HCT116 (cell line): ENCODE results near the gene MRPL21. TPM values are rescaled to one million over a fixed set of nuclear protein-coding genes. Genes with fewer than 3 reads are reported as not detected.
A peak's percentile ranks its signal among the peaks of the same experiment; 100 is the strongest.
"Not testable (repeated sequence)": the region's sequence is repeated elsewhere in the genome, so short reads cannot be mapped to it uniquely, and the experiment has no call there.

Experiments
- ATAC-seq: fragments of 200-7000 bp; cut with Tn5 transposase; 2 replicates; pipeline ENCODE4 v1.9.1; 2020; ENCODE audit warnings: mild to moderate bottlenecking, moderate library complexity
- BruUV-seq: library from RNA; stranded (reverse); fragments of 400-500 nt; replicated peaks from 2 replicates; lab custom pipeline; 2021; lab: Mats Ljungman, UMichigan
- CTCF ChIA-PET: fragments of 300-600 bp; sonication (Branson Sonifier 250); formaldehyde crosslinking; loops from one replicate; lab custom pipeline; 2021; ENCODE audit warnings: antibody characterized with exemption; lab: Charles Lee
- POLR2A ChIA-PET: fragments of 300-600, 350-600 bp; sonication (Branson Sonifier 250); formaldehyde crosslinking; loops from one replicate; lab custom pipeline; 2021; ENCODE audit warnings: antibody characterized with exemption; lab: Charles Lee
- RAD21 ChIA-PET, 2 experiments: fragments of 300-600 bp; sonication (Branson Sonifier 250); formaldehyde crosslinking; loops; one replicate each; lab custom pipeline; 2023; ENCODE audit warnings: low total read pairs in 2 of 2; ENCODE audit not compliant: uncharacterized antibody in 2 of 2, unreplicated experiment in 2 of 2, low non-redundant PET in 1 of 2; lab: Charles Lee
- DNase-seq: peaks from one replicate; pipeline ENCODE4 v3.0.0-alpha.2; 2010; ENCODE audit warnings: low read depth, low spot score
- H2AFZ ChIP-seq: fragments of 200-600 bp; shearing (Covaris generic), sonication (generic); 2 replicates; pipeline ENCODE4 v1.6.1; 2017; ENCODE audit warnings: low read depth, mixed run types, mixed read lengths, antibody characterized with exemption, low read length; ENCODE audit not compliant: poor library complexity, severe bottlenecking
- H3K27ac ChIP-seq: 2 replicates; pipeline ENCODE4 v1.5.1; 2012; ENCODE audit warnings: low read depth, low read length
- H3K27me3 ChIP-seq: fragments of 200-600 bp; sonication (generic); 2 replicates; pipeline ENCODE4 v1.6.1; 2016; ENCODE audit warnings: mixed run types, low read length, mixed read lengths; ENCODE audit not compliant: insufficient read depth
- H3K36me3 ChIP-seq, 2 experiments: fragments of 200-500 bp in 1 of 2; fragments of 200-600 bp in 1 of 2; sonication (Bioruptor generic) in 1 of 2; sonication (generic) in 1 of 2; 2 replicates each; pipeline versions ENCODE4 v1.5.1 to v1.6.1; 2014 to 2016; ENCODE audit warnings: low read length in 2 of 2, inconsistent platforms in 1 of 2, mixed read lengths in 1 of 2, mixed run types in 1 of 2; ENCODE audit not compliant: insufficient read depth in 2 of 2, control insufficient read depth in 1 of 2
- H3K4me1 ChIP-seq, 2 experiments: fragments of 200-600 bp in 1 of 2; sonication (generic) in 1 of 2; 2 replicates each; pipeline versions ENCODE4 v1.5.1 to v1.6.1; 2012 to 2017; ENCODE audit warnings: low read length in 2 of 2, inconsistent platforms in 1 of 2, mild to moderate bottlenecking in 1 of 2, mixed read lengths in 1 of 2, mixed run types in 1 of 2, moderate library complexity in 1 of 2; ENCODE audit not compliant: insufficient read depth in 2 of 2, control insufficient read depth in 1 of 2
- H3K4me2 ChIP-seq: fragments of 200-600 bp; sonication (generic); 2 replicates; pipeline ENCODE4 v1.6.1; 2017; ENCODE audit warnings: mixed run types, low read length, mixed read lengths
- H3K4me3 ChIP-seq, 2 experiments: fragments of 200-600 bp in 1 of 2; sonication (generic) in 1 of 2; replicated peaks in 1 of 2; 2 replicates each; pipeline ENCODE4 v1.5.1; 2011 to 2016; ENCODE audit warnings: low read length in 2 of 2, control low read depth in 1 of 2, low read depth in 1 of 2, mild to moderate bottlenecking in 1 of 2, mixed read lengths in 1 of 2, mixed run types in 1 of 2
- H3K79me2 ChIP-seq: fragments of 200-600 bp; sonication (generic); 2 replicates; pipeline ENCODE4 v1.6.1; 2017; ENCODE audit warnings: mild to moderate bottlenecking, mixed run types, low read length, moderate library complexity, mixed read lengths; ENCODE audit not compliant: insufficient read depth
- H3K9ac ChIP-seq: fragments of 200-600 bp; sonication (generic); 2 replicates; pipeline ENCODE4 v1.6.1; 2016; ENCODE audit warnings: low read length, mixed read lengths
- H3K9me2 ChIP-seq: fragments of 200-600 bp; sonication (generic), shearing (Covaris generic); 2 replicates; pipeline ENCODE4 v1.6.1; 2017; ENCODE audit warnings: mixed run types, mild to moderate bottlenecking, moderate library complexity; ENCODE audit not compliant: insufficient read depth
- H3K9me3 ChIP-seq, 2 experiments: fragments of 200-500 bp in 1 of 2; fragments of 200-600 bp in 1 of 2; sonication (Bioruptor generic) in 1 of 2; sonication (generic) in 1 of 2; 2 replicates each; pipeline ENCODE4 v1.6.1; 2014 to 2017; ENCODE audit warnings: low read length in 2 of 2, mixed read lengths in 2 of 2, inconsistent platforms in 1 of 2, low read depth in 1 of 2, mild to moderate bottlenecking in 1 of 2, mixed run types in 1 of 2, moderate library complexity in 1 of 2; ENCODE audit not compliant: control insufficient read depth in 1 of 2, insufficient read depth in 1 of 2
- H4K20me1 ChIP-seq: fragments of 200-600 bp; sonication (generic), shearing (Covaris generic); 2 replicates; pipeline ENCODE4 v1.6.1; 2017; ENCODE audit warnings: mixed run types, mild to moderate bottlenecking, moderate library complexity; ENCODE audit not compliant: insufficient read depth
- CBX3 ChIP-seq: IDR thresholded peaks from 2 replicates; pipeline ENCODE4 v1.6.1; 2012; ENCODE audit warnings: low read depth
- CEBPB ChIP-seq: IDR thresholded peaks from 2 replicates; pipeline ENCODE4 v1.6.1; 2012; ENCODE audit warnings: low read depth
- EGR1 ChIP-seq: IDR thresholded peaks from 2 replicates; pipeline ENCODE4 v1.6.1; 2012; ENCODE audit warnings: low read depth
- ELF1 ChIP-seq: IDR thresholded peaks from 2 replicates; pipeline ENCODE4 v1.6.1; 2012; ENCODE audit warnings: low read depth, borderline replicate concordance
- FOSL1 ChIP-seq: IDR thresholded peaks from 2 replicates; pipeline ENCODE4 v1.6.1; 2012; ENCODE audit warnings: low read depth
- POLR2A ChIP-seq: IDR thresholded peaks from 2 replicates; pipeline ENCODE4 v1.7.0; 2011; ENCODE audit warnings: borderline replicate concordance; ENCODE audit not compliant: insufficient read depth, insufficient read length; ENCODE audit errors: extremely low read depth
- REST ChIP-seq: IDR thresholded peaks from 2 replicates; pipeline ENCODE4 v1.6.1; 2012; ENCODE audit warnings: low read depth
- SIN3A ChIP-seq: IDR thresholded peaks from 2 replicates; pipeline ENCODE4 v1.6.1; 2012; ENCODE audit warnings: low read depth
- SP1 ChIP-seq: IDR thresholded peaks from 2 replicates; pipeline ENCODE4 v1.6.1; 2012; ENCODE audit warnings: low read depth
- SRF ChIP-seq: IDR thresholded peaks from 2 replicates; pipeline ENCODE4 v1.6.1; 2012; ENCODE audit warnings: low read depth
- TCF7L2 ChIP-seq: IDR thresholded peaks from 2 replicates; pipeline ENCODE4 v1.7.0; 2011; ENCODE audit warnings: borderline replicate concordance, inconsistent platforms; ENCODE audit not compliant: insufficient read depth, insufficient read length; ENCODE audit errors: extremely low read depth
- YY1 ChIP-seq: IDR thresholded peaks from 2 replicates; pipeline ENCODE4 v1.6.1; 2011; ENCODE audit warnings: low read length, low read depth, moderate library complexity, mild to moderate bottlenecking; ENCODE audit not compliant: insufficient replicate concordance; ENCODE audit errors: extremely low read depth
- ZFX ChIP-seq: fragments of 450-650 bp; IDR thresholded peaks from 2 replicates; pipeline ENCODE4 v1.6.1; 2017
- intact Hi-C: fragments of 100-400 bp; cut with micrococcal nuclease; formaldehyde crosslinking; loops from 2 replicates; pipeline ENCODE4 v1.10.0; 2022
- total RNA-seq: library from RNA; stranded (reverse); gene quantifications from one replicate; pipeline ENCODE4 v1.2.1, GENCODE V29; 2021; ENCODE audit not compliant: unreplicated experiment

The MRPL21 gene
- total RNA-seq, 1 experiment from 2014 or later = 90.2 TPM

- peaks cover 5 to 15% of the 10 kb centered on the region in 2 experiments; a peak in 3 of 4 replicates for H3K4me1 ChIP-seq
- ChIA-PET POLR2A (no interaction called here), CTCF (no interaction called here), RAD21 (no interaction called here)
- no peak overlapping the region for H3K27ac ChIP-seq
- no peak overlapping the region for H2AFZ ChIP-seq
- H3K79me2 ChIP-seq = no peaks in the 10 kb centered on the region
- no peaks in the 10 kb centered on the region for H3K27me3 ChIP-seq
- H3K9me2 ChIP-seq = no peaks in the 10 kb centered on the region
- ATAC-seq (peak; percentile 54), DNase-seq (no peak)
- no peaks in the 10 kb centered on the region for H3K9me3 ChIP-seq
- peak overlapping the region; percentile 18; the same call in 1 of the 2 replicates for H3K4me2 ChIP-seq
- H4K20me1 ChIP-seq = no peaks in the 10 kb centered on the region
- TF ChIP-seq CEBPB (no peak), FOSL1 (no peak), YY1 (no peak), SIN3A (no peak), TCF7L2 (no peak), REST (no peak), SRF (no peak), SP1 (no peak), ELF1 (no peak), CBX3 (no peak), ZFX (no peak), POLR2A (no peak), EGR1 (no peak)
- intact Hi-C loops = no loop called here
- no peak overlapping the region for H3K9ac ChIP-seq
- H3K36me3 ChIP-seq = no peaks in the 10 kb centered on the region
- no TSS peak for BruUV-seq
- H3K4me3 ChIP-seq = no peak overlapping the region
Observed at GRCh38 chr11:68857037-68857586, 46.5 kb downstream of the MRPL21 start.

- POLR2A ChIA-PET, CTCF ChIA-PET, H3K27ac ChIP-seq: not testable (repeated sequence)
Observed at GRCh38 chr11:68856425-68857030, 47.1 kb downstream of the MRPL21 start.

More at GRCh38 chr11:68856425-68857030, 47.1 kb downstream of the MRPL21 start:
- intact Hi-C loops, BruUV-seq, H3K4me2 ChIP-seq, H3K9ac ChIP-seq, H4K20me1 ChIP-seq, ATAC-seq, H3K27me3 ChIP-seq, DNase-seq, H3K36me3 ChIP-seq, H3K9me3 ChIP-seq, H3K79me2 ChIP-seq, RAD21 ChIA-PET, H3K9me2 ChIP-seq, H2AFZ ChIP-seq, H3K4me3 ChIP-seq: not testable (repeated sequence)
- H3K4me1 ChIP-seq = peaks cover 5 to 15% of the 10 kb centered on the region in 2 experiments; a peak in 3 of 4 replicates
